Transverse colon (tissue), 4 donors: ENCODE measurements around the gene GTF2F2. TPM values are rescaled to one million over a fixed set of nuclear protein-coding genes. Genes with fewer than 3 reads are reported as not detected.

Experiments used
- DNase-seq: peaks from one replicate; pipeline ENCODE4 v3.0.0-alpha.2; 2019
- H3K27ac ChIP-seq, 4 donors: fragments of 200-600 bp; sonication (generic); 2 replicates each; pipeline ENCODE4 v1.5.1; 2016 to 2018; ENCODE audit warnings: inconsistent platforms in 4 of 4
- H3K27me3 ChIP-seq: fragments of 200-600 bp; sonication (generic); 2 replicates; pipeline ENCODE4 v1.5.1; 2017; ENCODE audit warnings: inconsistent platforms
- H3K36me3 ChIP-seq, 4 donors: fragments of 200-600 bp; sonication (generic); 2 replicates each; pipeline ENCODE4 v1.5.1; 2017 to 2019; ENCODE audit warnings: inconsistent platforms in 4 of 4
- H3K4me1 ChIP-seq, 4 donors: fragments of 200-600 bp; sonication (generic); 2 replicates each; pipeline ENCODE4 v1.5.1; 2017 to 2020; ENCODE audit warnings: inconsistent platforms in 4 of 4
- H3K4me3 ChIP-seq, 4 donors: fragments of 200-600 bp; sonication (generic); 1 replicate in 1 of 4; 2 replicates in 3 of 4; pipeline versions ENCODE4 v1.5.1 to v1.6.1; 2017 to 2019; ENCODE audit warnings: inconsistent platforms in 4 of 4
- H3K9me3 ChIP-seq, 2 donors: fragments of 200-600 bp; sonication (generic); 2 replicates each; pipeline ENCODE4 v1.5.1; 2017 to 2019; ENCODE audit warnings: inconsistent platforms in 2 of 2
- EP300 ChIP-seq: sonication (generic); formaldehyde crosslinking; IDR thresholded peaks from one replicate; pipeline ENCODE4 v1.6.1; 2017; ENCODE audit warnings: antibody characterized with exemption, low read depth
- POLR2A ChIP-seq: fragments of 450-650 bp; IDR thresholded peaks from one replicate; pipeline ENCODE4 v1.6.1; 2016; ENCODE audit warnings: antibody characterized with exemption, mild to moderate bottlenecking, moderate library complexity
- POLR2AphosphoS5 ChIP-seq, 3 donors: sonication (generic); formaldehyde crosslinking; IDR thresholded peaks; one replicate each; pipeline ENCODE4 v1.6.1; 2016; ENCODE audit warnings: antibody characterized with exemption in 3 of 3
- WGBS, 2 donors: methylation state at CpG; one replicate each; pipeline ENCODE4 v1.1.5; 2018; ENCODE audit warnings: low coverage in 1 of 2; 5-methylcytosine and 5-hydroxymethylcytosine counted together
- in situ Hi-C, 4 donors: fragments of 200-750 bp; cut with MboI; loops; one replicate each; pipeline versions ENCODE4 v1.15.0 to v1.15.1; 2017; ENCODE audit warnings: low sequenced_read_pairs in 3 of 4, low pct_ligation_motif_present in 1 of 4, low pct_unique_long_range_greater_than_20kb in 1 of 4
- intact Hi-C: fragments of 100-400 bp; cut with DNase I; formaldehyde crosslinking; loops from one replicate; pipeline ENCODE4 v1.15.1; 2023; ENCODE audit warnings: low total_unique reads
- total RNA-seq, 4 donors: library from RNA; depleted of rRNA; stranded (reverse); fragments of >200 nt; gene quantifications; one replicate each; pipeline ENCODE4 v1.1.0, GENCODE V29; 2016
- TF ChIP-seq, protein P1 (sequence below), 5 experiments: fragments of 200-600 bp in 3 of 5; fragments of 450-650 bp in 2 of 5; sonication (generic) in 3 of 5; IDR thresholded peaks; 1 replicate in 2 of 5; 2 replicates in 3 of 5; pipeline ENCODE4 v1.5.1; 2016 to 2017; ENCODE audit warnings: antibody characterized with exemption in 5 of 5, inconsistent platforms in 3 of 5, mild to moderate bottlenecking in 2 of 5, moderate library complexity in 1 of 5

Gene GTF2F2
- total RNA-seq, 4 donors from 2014 or later = 6.8 to 23.8 (median 13.5) TPM

DNA sequence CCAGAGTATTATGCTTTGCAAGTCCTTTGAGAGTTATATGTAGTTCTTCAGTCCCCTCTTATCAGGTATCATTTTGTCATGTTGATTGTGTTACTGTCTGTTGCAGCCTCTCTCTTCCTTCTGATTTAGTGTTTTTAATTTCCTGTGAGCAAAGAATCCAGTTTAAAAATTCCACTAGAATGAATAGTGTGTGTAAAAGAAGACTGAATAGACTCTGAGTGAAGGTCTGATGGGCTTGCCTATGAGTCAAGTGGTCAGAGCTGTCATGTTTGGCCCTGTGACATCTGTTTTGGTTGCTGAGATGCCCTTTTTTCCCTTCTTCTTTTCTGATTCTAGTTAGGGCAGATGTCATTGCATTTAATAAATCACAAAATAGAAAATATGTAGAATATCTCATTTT is 103.9 kb downstream of the GTF2F2 start:
- Histone ChIP-seq H3K27ac (no peak overlapping the region), H3K27me3 (no peaks in the 10 kb centered on the region), H3K4me1 (peaks cover 0 to 11% (median 4%) of the 10 kb centered on the region in 4 donors), H3K4me3 (no peak overlapping the region), H3K9me3 (no peaks in the 10 kb centered on the region), H3K36me3 (no peaks in the 10 kb centered on the region)
- no peak for TF ChIP-seq POLR2AphosphoS5 (IDR thresholded peaks at IDR 0.05)
- no peak for TF ChIP-seq POLR2A
- no peak for TF ChIP-seq EP300
- TF ChIP-seq, protein P1, sequence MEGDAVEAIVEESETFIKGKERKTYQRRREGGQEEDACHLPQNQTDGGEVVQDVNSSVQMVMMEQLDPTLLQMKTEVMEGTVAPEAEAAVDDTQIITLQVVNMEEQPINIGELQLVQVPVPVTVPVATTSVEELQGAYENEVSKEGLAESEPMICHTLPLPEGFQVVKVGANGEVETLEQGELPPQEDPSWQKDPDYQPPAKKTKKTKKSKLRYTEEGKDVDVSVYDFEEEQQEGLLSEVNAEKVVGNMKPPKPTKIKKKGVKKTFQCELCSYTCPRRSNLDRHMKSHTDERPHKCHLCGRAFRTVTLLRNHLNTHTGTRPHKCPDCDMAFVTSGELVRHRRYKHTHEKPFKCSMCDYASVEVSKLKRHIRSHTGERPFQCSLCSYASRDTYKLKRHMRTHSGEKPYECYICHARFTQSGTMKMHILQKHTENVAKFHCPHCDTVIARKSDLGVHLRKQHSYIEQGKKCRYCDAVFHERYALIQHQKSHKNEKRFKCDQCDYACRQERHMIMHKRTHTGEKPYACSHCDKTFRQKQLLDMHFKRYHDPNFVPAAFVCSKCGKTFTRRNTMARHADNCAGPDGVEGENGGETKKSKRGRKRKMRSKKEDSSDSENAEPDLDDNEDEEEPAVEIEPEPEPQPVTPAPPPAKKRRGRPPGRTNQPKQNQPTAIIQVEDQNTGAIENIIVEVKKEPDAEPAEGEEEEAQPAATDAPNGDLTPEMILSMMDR (IDR thresholded peaks at IDR 0.05) = no peak
- in situ Hi-C loops = no loop called here
- DNase-seq = no peak
- intact Hi-C loops = no loop called here

DNA sequence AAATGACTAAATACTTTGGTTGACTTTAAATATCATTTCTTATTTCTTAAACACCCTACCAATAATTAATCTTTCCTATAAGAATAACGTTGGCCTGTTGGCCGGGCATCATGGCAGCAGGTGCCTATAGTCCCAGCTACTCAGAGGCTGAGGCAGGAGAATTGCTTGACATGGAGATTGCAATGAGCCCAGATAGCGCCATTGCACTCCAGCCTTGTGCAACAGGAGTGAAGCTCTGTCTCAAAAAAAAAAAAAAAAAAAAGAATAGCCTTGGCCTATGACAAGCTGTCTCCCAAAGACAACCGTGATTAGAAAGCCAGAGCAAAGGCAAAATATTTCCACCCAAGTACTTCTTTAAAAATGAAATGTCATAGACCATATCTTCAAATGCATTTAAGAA is 105.1 kb downstream of the GTF2F2 start:
- Histone ChIP-seq H3K9me3 (no peaks in the 10 kb centered on the region), H3K36me3 (no peaks in the 10 kb centered on the region), H3K4me3 (no peak overlapping the region), H3K27ac (no peak overlapping the region), H3K4me1 (peaks cover 0 to under 1% (median 0%) of the 10 kb centered on the region in 4 donors), H3K27me3 (no peaks in the 10 kb centered on the region)
- TF ChIP-seq EP300 (no peak), POLR2A (no peak), POLR2AphosphoS5 (IDR thresholded peaks at IDR 0.05) (no peak)
- TF ChIP-seq, protein P1 (IDR thresholded peaks at IDR 0.05) = no peak
- in situ Hi-C loops = no loop called here
- DNase-seq = no peak
- intact Hi-C loops = no loop called here
- 94 to 100% methylated on average over 1 to 4 of the region's 4 CpGs for WGBS, 2 donors

DNA sequence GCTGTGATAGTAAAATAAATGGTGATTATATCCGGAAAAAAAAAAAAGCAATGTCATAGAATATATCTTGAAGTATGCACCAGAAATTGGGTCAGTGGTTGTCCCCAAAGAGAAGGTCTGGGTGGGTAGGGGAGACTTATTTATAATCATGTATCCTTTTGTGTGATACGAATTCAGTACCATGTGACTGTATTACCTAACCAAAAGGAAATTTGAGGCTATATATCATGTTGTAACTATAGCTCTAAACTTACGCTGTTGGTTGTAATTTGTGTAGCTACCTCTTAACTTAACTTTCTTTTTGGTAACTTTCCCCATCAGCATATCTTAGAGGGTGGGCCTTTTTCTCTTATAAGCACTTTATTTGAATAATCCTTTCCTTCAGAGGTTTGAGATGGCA is 105.7 kb downstream of the GTF2F2 start:
- no peaks in the 10 kb centered on the region for H3K27me3 ChIP-seq
- in situ Hi-C loops = no loop called here
- TF ChIP-seq POLR2AphosphoS5 (IDR thresholded peaks at IDR 0.05) (no peak), EP300 (no peak), POLR2A (no peak)
- TF ChIP-seq, protein P1 (IDR thresholded peaks at IDR 0.05) = no peak
- no peak for DNase-seq
- intact Hi-C loops = no loop called here
- H3K4me3 ChIP-seq = no peak overlapping the region
- no peaks in the 10 kb centered on the region for H3K9me3 ChIP-seq
- 68 to 79% methylated on average over 3 of the region's 3 CpGs for WGBS, 2 donors
- H3K4me1 ChIP-seq = no peaks in the 10 kb centered on the region
- H3K36me3 ChIP-seq = no peaks in the 10 kb centered on the region
- no peak overlapping the region for H3K27ac ChIP-seq

DNA sequence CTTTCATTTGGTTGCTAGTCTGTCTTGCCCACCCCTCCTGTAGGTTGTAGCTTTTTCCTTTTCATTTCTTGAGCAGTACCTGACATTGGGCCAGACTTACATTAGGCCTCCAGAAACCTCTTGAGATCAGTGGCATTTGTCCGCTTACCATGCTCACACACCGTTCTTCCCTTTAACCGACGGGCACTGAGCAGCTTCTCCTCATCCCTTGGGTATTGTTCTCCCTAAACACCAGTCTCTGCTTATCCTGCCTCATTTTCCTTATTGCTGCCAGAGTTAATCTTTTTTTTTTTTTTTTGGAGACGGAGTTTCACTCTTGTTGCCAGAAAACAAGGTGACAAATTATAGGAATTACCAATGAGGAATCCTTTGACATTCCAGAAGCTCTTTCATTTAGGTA is 107.7 kb downstream of the GTF2F2 start:
- Histone ChIP-seq H3K36me3 (peaks cover 0 to 8% (median 0%) of the 10 kb centered on the region in 4 donors), H3K4me1 (peaks cover 0 to 6% (median 0%) of the 10 kb centered on the region in 4 donors), H3K27me3 (no peaks in the 10 kb centered on the region), H3K4me3 (no peak overlapping the region), H3K27ac (no peak overlapping the region), H3K9me3 (no peaks in the 10 kb centered on the region)
- 86 to 90% methylated on average over 4 to 5 of the region's 5 CpGs for WGBS, 2 donors
- in situ Hi-C loops = no loop called here
- intact Hi-C loops = no loop called here
- no peak for DNase-seq
- TF ChIP-seq, protein P1 (IDR thresholded peaks at IDR 0.05) = no peak
- no peak for TF ChIP-seq POLR2A
- no peak for TF ChIP-seq EP300
- TF ChIP-seq POLR2AphosphoS5 (IDR thresholded peaks at IDR 0.05) = no peak
